HUES6 (cell line): ENCODE measurements around the gene C20orf144.

Experiments
- H3K27ac ChIP-seq: 2 replicates; pipeline ENCODE4 v1.7.0; 2013; ENCODE audit warnings: low read depth, mild to moderate bottlenecking, low read length, inconsistent platforms
- H3K27me3 ChIP-seq: 2 replicates; pipeline ENCODE4 v1.6.1; 2013; ENCODE audit warnings: low read length; ENCODE audit not compliant: control insufficient read depth, insufficient read depth
- H3K36me3 ChIP-seq: 2 replicates; pipeline ENCODE4 v1.6.1; 2013; ENCODE audit warnings: low read length; ENCODE audit not compliant: control insufficient read depth, insufficient read depth
- H3K4me1 ChIP-seq: 2 replicates; pipeline ENCODE4 v1.6.1; 2013; ENCODE audit warnings: low read length; ENCODE audit not compliant: control insufficient read depth, insufficient read depth
- H3K4me3 ChIP-seq: 2 replicates; pipeline ENCODE4 v1.5.1; 2013; ENCODE audit warnings: low read depth, low read length
- H3K9ac ChIP-seq: one replicate; pipeline ENCODE4 v1.6.1; 2013; ENCODE audit warnings: mild to moderate bottlenecking, low read length
- H3K9me3 ChIP-seq: 2 replicates; pipeline ENCODE4 v1.6.1; 2013; ENCODE audit warnings: low read depth, low read length; ENCODE audit not compliant: control insufficient read depth, insufficient read depth

C20orf144 gene

GRCh38 chr20:33667245-33667675 lies 5.1 kb downstream of the C20orf144 start:
- Histone ChIP-seq H3K4me3 (peak overlapping the region; percentile 57), H3K27me3 (peaks cover 6% of the 10 kb centered on the region), H3K36me3 (peaks cover 31% of the 10 kb centered on the region), H3K4me1 (peaks cover 33% of the 10 kb centered on the region), H3K27ac (no peak overlapping the region), H3K9ac (peak overlapping the region; percentile 32), H3K9me3 (no peaks in the 10 kb centered on the region)

- no peak overlapping the region for H3K27ac ChIP-seq
- H3K9ac ChIP-seq = peak overlapping the region; percentile 32
- H3K4me3 ChIP-seq = peak overlapping the region; percentile 57
- H3K4me1 ChIP-seq = peaks cover 35% of the 10 kb centered on the region
- H3K36me3 ChIP-seq = peaks cover 31% of the 10 kb centered on the region
- no peaks in the 10 kb centered on the region for H3K9me3 ChIP-seq
- H3K27me3 ChIP-seq = peaks cover 6% of the 10 kb centered on the region
These were observed 5.7 kb downstream of the C20orf144 start for GRCh38 chr20:33667676-33668465.

GRCh38 chr20:33668466-33669155 lies 6.5 kb downstream of the C20orf144 start:
- Histone ChIP-seq H3K36me3 (peaks cover 31% of the 10 kb centered on the region), H3K4me3 (no peak overlapping the region), H3K4me1 (peaks cover 40% of the 10 kb centered on the region), H3K27ac (no peak overlapping the region), H3K9me3 (no peaks in the 10 kb centered on the region), H3K9ac (no peak overlapping the region), H3K27me3 (peaks cover 6% of the 10 kb centered on the region)

- Histone ChIP-seq H3K9ac (no peak overlapping the region), H3K4me3 (no peak overlapping the region), H3K27me3 (peaks cover 6% of the 10 kb centered on the region), H3K9me3 (no peaks in the 10 kb centered on the region), H3K27ac (no peak overlapping the region), H3K4me1 (peaks cover 38% of the 10 kb centered on the region), H3K36me3 (peaks cover 31% of the 10 kb centered on the region)
These were observed 7.1 kb downstream of the C20orf144 start for GRCh38 chr20:33669224-33669623.

GRCh38 chr20:33669873-33670640 lies 7.9 kb downstream of the C20orf144 start:
- Histone ChIP-seq H3K27me3 (peaks cover 6% of the 10 kb centered on the region), H3K9me3 (no peaks in the 10 kb centered on the region), H3K4me3 (no peak overlapping the region), H3K36me3 (peaks cover 31% of the 10 kb centered on the region), H3K4me1 (peaks cover 34% of the 10 kb centered on the region), H3K27ac (no peak overlapping the region), H3K9ac (no peak overlapping the region)

GRCh38 chr20:33670715-33671499 lies 8.8 kb downstream of the C20orf144 start:
- H3K4me1 ChIP-seq = peaks cover 42% of the 10 kb centered on the region
- H3K27me3 ChIP-seq = peaks cover 6% of the 10 kb centered on the region
- H3K36me3 ChIP-seq = peaks cover 33% of the 10 kb centered on the region
- no peak overlapping the region for H3K9ac ChIP-seq
- no peaks in the 10 kb centered on the region for H3K9me3 ChIP-seq
- no peak overlapping the region for H3K27ac ChIP-seq
- no peak overlapping the region for H3K4me3 ChIP-seq

GRCh38 chr20:33671573-33672288 lies 9.6 kb downstream of the C20orf144 start:
- Histone ChIP-seq H3K36me3 (peaks cover 42% of the 10 kb centered on the region), H3K4me1 (peaks cover 38% of the 10 kb centered on the region), H3K27me3 (peaks cover 6% of the 10 kb centered on the region), H3K9me3 (no peaks in the 10 kb centered on the region), H3K9ac (no peak overlapping the region), H3K27ac (no peak overlapping the region), H3K4me3 (no peak overlapping the region)

GRCh38 chr20:33672426-33673113 lies 10.4 kb downstream of the C20orf144 start:
- no peaks in the 10 kb centered on the region for H3K9me3 ChIP-seq
- H3K36me3 ChIP-seq = peaks cover 49% of the 10 kb centered on the region
- peaks cover 2% of the 10 kb centered on the region for H3K27me3 ChIP-seq
- H3K27ac ChIP-seq = no peak overlapping the region
- peak overlapping the region; percentile 78 for H3K4me3 ChIP-seq
- peak overlapping the region; percentile 81 for H3K9ac ChIP-seq
- H3K4me1 ChIP-seq = peaks cover 34% of the 10 kb centered on the region

GRCh38 chr20:33673114-33673409 lies 10.9 kb downstream of the C20orf144 start:
- H3K9ac ChIP-seq = peak overlapping the region; percentile 81
- no peaks in the 10 kb centered on the region for H3K27me3 ChIP-seq
- H3K9me3 ChIP-seq = no peaks in the 10 kb centered on the region
- H3K27ac ChIP-seq = no peak overlapping the region; the same call in 1 of the 2 replicates
- peak overlapping the region; percentile 78 for H3K4me3 ChIP-seq
- H3K36me3 ChIP-seq = peaks cover 54% of the 10 kb centered on the region
- H3K4me1 ChIP-seq = peaks cover 31% of the 10 kb centered on the region
